ENCODE results near the gene MEPCE.

The MEPCE gene

DNA sequence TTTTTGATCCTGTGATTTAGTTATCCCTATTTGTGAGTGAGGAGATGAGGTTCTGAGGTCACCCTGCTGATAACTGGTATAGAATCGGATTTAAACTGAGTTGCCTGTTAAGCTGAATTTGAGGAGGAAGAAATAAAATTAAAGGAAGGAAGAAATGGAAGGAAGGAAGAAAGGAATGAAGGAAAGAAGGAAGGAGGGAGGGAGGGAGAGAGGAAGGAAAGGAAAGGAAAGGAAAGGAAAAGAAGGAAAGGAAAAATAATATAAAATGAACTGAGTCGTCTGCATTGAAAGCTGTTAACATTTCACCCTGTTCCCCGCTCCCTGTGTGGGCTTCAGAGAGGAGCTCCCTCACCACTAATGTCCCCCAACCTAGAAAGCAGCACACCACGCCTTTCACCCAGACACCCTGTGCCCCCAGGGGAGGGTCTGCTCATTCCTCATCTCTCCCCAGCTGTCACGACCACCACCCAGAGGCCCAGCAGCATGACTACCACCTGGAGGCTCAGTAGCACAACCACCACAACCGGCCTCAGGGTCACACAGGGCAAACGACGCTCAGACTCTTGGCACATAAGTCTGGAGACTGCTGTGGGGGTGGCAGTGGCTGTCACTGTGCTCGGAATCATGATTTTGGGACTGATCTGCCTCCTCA lies 40.1 kb upstream of the MEPCE start:
- Histone ChIP-seq H3K27ac (no peak overlapping the region), H3K9ac (ENCODE audit: insufficient read length) (no peak overlapping the region)
- TF ChIP-seq FOXP2 (optimal IDR thresholded peaks at IDR 0.05; ENCODE audit: control extremely low read depth, extremely low read length, insufficient read depth) (no peak), EZH2 (IDR thresholded peaks at IDR 0.05) (no peak), POLR2AphosphoS5 (IDR thresholded peaks at IDR 0.05; ENCODE audit: borderline replicate concordance, low read depth, low read length) (no peak)

DNA sequence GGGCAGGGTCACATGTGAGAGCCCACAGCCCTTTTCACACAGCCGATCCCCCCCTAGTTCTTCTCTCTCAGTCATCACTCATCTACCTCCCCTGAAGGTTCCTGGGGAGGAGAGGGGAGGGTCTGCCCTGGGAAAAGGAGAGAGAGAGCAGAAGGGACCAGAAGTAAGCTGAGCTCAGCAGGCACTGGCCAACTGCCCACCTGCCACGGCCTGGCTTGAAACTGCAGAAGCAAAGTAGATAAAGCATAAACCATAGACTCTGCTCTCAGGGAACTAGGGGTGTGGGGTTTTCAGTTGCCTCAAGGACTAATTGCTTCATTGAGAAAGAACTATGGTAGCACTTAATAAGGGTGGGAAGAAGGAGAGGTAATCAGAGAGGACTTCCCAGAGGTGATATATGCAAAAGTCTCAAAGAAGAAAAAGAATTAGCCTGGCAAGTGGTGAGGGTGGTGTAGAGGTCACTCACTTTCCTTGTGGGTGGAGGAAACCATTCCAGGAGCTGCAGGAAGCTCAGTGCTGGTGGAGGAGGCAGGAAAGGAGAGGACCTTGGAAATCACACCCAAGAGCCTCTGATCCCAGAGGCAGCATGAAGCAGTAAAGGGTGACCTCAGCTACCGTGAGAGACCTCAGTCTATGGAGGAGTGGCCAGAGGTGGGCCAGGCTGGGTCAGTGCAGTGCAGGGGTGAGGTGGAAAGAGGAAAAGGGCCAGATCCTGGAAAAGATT lies 39.2 kb upstream of the MEPCE start:
- Histone ChIP-seq H3K27ac (no peak overlapping the region), H3K36me3 (ENCODE audit: insufficient read depth, low read length) (no peaks in the 10 kb centered on the region), H3K4me3 (no peak overlapping the region), H3K9ac (ENCODE audit: insufficient read length) (no peak overlapping the region), H3K9me3 (ENCODE audit: low read depth, low read length) (no peaks in the 10 kb centered on the region)
- DNase-seq (ENCODE audit: low read depth, low spot score) = no peak
- no peak for TF ChIP-seq FOXP2 (optimal IDR thresholded peaks at IDR 0.05; ENCODE audit: control extremely low read depth, extremely low read length, insufficient read depth)
- TF ChIP-seq EZH2 (IDR thresholded peaks at IDR 0.05) = no peak
- TF ChIP-seq POLR2AphosphoS5 (IDR thresholded peaks at IDR 0.05; ENCODE audit: borderline replicate concordance, low read depth, low read length) = no peak

More for the DNA sequence above, 40.1 kb upstream of the MEPCE start:
- no peak for DNase-seq (ENCODE audit: low read depth, low spot score)
- Histone ChIP-seq H3K36me3 (ENCODE audit: insufficient read depth, low read length) (no peaks in the 10 kb centered on the region), H3K9me3 (ENCODE audit: low read depth, low read length) (no peaks in the 10 kb centered on the region), H3K4me3 (no peak overlapping the region)

DNA sequence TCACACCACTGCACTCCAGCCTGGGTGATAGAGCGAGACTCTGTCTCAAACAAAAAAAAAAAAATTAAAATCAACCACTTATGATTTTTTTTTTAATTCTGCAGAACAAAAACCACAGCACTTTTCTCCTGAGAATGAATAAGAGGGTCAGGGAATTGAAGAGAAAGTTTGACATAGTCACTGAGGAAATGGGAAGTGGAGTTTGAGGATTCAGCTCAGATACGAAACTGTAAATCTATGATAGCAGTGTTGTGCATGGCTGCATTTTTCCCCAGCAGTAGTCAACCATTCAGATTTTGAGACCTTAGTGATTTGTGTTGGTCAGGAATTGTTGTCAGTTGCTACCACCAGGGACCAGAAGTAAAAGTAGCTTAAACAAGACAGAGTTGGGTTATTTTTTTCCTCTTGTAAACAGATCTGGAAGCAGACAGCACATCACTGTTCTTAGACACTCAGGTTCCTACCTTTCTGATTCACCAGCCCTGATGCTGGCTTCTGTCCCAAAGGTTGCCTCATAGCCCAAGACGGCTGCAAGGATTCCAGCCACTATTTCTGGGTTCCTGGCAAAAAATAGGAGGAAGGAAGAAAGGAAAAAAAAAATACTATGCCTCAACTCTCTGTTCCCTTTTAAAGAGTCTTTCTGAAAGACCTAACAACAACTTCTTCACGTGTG lies 36.3 kb upstream of the MEPCE start:
- Histone ChIP-seq H3K9me3 (ENCODE audit: low read depth, low read length) (no peaks in the 10 kb centered on the region), H3K36me3 (ENCODE audit: insufficient read depth, low read length) (no peaks in the 10 kb centered on the region), H3K4me3 (no peak overlapping the region), H3K9ac (ENCODE audit: insufficient read length) (no peak overlapping the region), H3K27ac (no peak overlapping the region)
- TF ChIP-seq POLR2AphosphoS5 (IDR thresholded peaks at IDR 0.05; ENCODE audit: borderline replicate concordance, low read depth, low read length) (no peak), FOXP2 (optimal IDR thresholded peaks at IDR 0.05; ENCODE audit: control extremely low read depth, extremely low read length, insufficient read depth) (no peak)
- no peak for DNase-seq (ENCODE audit: low read depth, low spot score)

DNA sequence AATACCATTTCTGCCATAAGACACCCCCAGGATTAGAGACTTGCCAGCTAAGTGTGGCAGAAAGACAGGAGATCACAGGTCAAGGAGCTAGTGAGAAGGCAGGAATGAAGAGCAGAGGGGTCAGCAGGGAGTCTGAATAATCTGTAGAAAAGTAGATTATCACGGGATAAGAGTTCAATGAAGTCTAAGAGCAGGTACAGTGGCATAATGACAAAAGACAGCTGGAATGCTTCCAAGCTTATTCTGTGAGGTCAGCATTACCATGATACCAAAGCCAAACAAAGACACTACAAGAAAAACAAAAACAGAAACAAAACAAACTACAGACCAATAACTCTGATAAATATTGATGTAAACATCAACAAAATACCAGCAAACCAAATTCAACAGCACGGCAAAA lies 35.6 kb upstream of the MEPCE start:
- Histone ChIP-seq H3K36me3 (ENCODE audit: insufficient read depth, low read length) (no peaks in the 10 kb centered on the region), H3K4me3 (no peak overlapping the region), H3K27ac (no peak overlapping the region), H3K9ac (ENCODE audit: insufficient read length) (no peak overlapping the region), H3K9me3 (ENCODE audit: low read depth, low read length) (no peaks in the 10 kb centered on the region)
- DNase-seq (ENCODE audit: low read depth, low spot score) = no peak
- TF ChIP-seq FOXP2 (optimal IDR thresholded peaks at IDR 0.05; ENCODE audit: control extremely low read depth, extremely low read length, insufficient read depth) = no peak

DNA sequence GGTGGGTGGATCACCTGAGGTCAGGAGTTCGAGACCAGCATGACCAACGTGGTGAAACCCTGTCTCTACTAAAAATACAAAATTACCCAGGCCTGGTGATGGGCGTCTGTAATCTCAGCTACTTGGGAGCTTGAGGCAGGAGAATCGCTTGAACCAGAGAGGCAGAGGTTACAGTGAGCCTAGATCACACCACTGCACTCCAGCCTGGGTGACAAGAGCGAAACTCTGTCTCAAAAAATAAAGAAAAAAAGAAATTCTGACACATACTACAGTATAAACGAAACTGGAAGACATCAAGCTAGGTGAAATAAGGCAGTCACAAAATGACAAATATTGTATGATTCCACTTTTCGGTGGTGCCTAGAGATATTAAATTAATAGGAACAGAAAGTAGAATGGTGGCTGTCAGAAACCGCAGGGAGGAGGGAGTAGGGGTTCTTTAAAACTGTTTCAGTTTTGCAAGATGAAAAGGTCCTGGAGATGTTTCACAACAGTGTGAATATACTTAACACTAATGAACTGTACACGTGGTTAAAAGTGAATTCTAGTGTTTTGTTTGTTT lies 33.1 kb upstream of the MEPCE start:
- no peak overlapping the region for H3K9ac ChIP-seq (ENCODE audit: insufficient read length)
- DNase-seq (ENCODE audit: low read depth, low spot score) = no peak
- TF ChIP-seq POLR2AphosphoS5 (IDR thresholded peaks at IDR 0.05; ENCODE audit: borderline replicate concordance, low read depth, low read length) (no peak), EZH2 (IDR thresholded peaks at IDR 0.05) (no peak), FOXP2 (optimal IDR thresholded peaks at IDR 0.05; ENCODE audit: control extremely low read depth, extremely low read length, insufficient read depth) (no peak)
- H3K36me3 ChIP-seq (ENCODE audit: insufficient read depth, low read length) = no peaks in the 10 kb centered on the region
- H3K9me3 ChIP-seq (ENCODE audit: low read depth, low read length) = no peaks in the 10 kb centered on the region
- no peak overlapping the region for H3K4me3 ChIP-seq
- no peak overlapping the region for H3K27ac ChIP-seq

DNA sequence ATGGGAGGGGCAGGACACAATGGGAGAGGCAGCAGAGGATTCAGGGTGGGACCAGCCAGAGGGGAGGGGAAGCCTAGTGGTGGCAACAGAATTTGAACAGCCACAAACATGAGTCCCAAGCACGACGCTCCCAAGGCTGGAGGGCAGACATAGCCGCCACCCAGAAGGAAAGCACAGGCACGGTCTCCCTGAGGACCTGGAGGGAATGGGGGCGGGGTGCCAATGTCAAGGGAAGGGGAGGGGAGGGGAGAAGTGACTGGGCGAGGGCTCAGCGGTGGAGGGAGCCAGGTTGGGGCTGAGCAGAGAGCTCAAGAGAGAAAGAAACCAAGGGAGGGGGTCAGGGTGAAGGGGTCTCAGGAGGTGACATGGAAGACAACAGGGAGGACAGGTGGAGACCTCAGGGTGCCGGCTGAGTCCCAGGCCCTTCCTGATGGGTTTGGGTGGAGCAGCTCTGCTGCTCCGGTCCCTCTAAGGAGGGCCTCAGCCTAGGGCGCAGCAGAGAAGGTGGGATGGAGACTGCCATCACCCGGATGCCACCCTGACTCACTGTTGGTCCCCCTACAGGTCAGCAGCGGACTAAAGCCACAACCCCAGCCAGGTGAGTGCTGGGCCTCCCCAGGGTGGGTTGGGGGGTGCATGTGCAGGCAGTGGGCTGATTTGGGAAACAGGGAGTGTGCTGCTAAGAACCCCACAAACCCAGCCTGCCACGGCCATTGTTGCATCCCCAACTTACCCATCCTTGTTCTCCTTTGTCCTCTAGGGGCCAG lies 32.1 kb upstream of the MEPCE start:
- Histone ChIP-seq H3K4me3 (no peak overlapping the region), H3K9ac (ENCODE audit: insufficient read length) (no peak overlapping the region), H3K36me3 (ENCODE audit: insufficient read depth, low read length) (no peaks in the 10 kb centered on the region), H3K9me3 (ENCODE audit: low read depth, low read length) (no peaks in the 10 kb centered on the region), H3K27ac (no peak overlapping the region)
- no peak for DNase-seq (ENCODE audit: low read depth, low spot score)
- TF ChIP-seq EZH2 (IDR thresholded peaks at IDR 0.05) (no peak), POLR2AphosphoS5 (IDR thresholded peaks at IDR 0.05; ENCODE audit: borderline replicate concordance, low read depth, low read length) (no peak), FOXP2 (optimal IDR thresholded peaks at IDR 0.05; ENCODE audit: control extremely low read depth, extremely low read length, insufficient read depth) (no peak)

DNA sequence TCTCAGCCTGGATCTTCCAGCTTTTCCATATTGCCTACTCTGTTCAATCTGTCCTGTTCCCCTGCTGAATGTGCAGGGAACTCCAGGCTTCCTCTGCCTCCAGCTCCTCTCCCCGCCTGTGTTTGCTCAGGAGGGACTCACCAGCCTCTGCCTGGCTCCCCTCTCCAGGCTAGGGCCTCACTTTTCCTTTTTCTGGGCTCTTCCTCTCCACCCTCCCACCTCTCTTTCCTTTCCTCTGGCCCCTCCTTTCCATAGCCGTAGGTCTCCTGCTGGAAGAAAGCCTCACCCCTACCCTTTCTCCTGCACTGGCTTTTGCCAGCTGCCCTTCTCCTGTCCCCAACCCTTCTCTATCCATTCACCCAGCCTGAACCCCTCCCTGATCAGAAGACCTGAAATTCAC lies 31.4 kb upstream of the MEPCE start:
- H3K9ac ChIP-seq (ENCODE audit: insufficient read length) = no peak overlapping the region
- H3K4me3 ChIP-seq = no peak overlapping the region
- DNase-seq (ENCODE audit: low read depth, low spot score) = no peak
- no peaks in the 10 kb centered on the region for H3K36me3 ChIP-seq (ENCODE audit: insufficient read depth, low read length)
- TF ChIP-seq FOXP2 (optimal IDR thresholded peaks at IDR 0.05; ENCODE audit: control extremely low read depth, extremely low read length, insufficient read depth) (no peak), POLR2AphosphoS5 (IDR thresholded peaks at IDR 0.05; ENCODE audit: borderline replicate concordance, low read depth, low read length) (no peak), EZH2 (IDR thresholded peaks at IDR 0.05) (no peak)
- no peaks in the 10 kb centered on the region for H3K9me3 ChIP-seq (ENCODE audit: low read depth, low read length)
- no peak overlapping the region for H3K27ac ChIP-seq

DNA sequence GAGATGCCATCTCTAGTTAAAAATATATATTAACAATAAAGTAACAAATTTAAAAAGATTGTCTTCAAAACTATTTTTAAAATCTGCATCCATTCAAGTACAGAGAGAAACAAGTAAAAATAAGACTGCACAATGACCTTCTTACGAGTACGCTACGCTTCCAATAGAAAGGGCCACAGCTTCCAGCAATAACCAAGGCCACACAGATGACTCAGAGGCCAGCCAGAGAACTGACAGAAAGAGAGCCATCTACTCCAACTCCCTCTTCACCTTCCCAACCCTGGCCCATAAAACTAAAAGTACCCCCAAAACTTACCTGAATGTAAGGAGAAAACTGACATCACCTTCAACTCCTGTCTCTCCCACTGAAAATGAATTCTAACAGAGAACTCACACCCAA lies 29.6 kb upstream of the MEPCE start:
- TF ChIP-seq FOXP2 (optimal IDR thresholded peaks at IDR 0.05; ENCODE audit: control extremely low read depth, extremely low read length, insufficient read depth) (no peak), EZH2 (IDR thresholded peaks at IDR 0.05) (no peak), POLR2AphosphoS5 (IDR thresholded peaks at IDR 0.05; ENCODE audit: borderline replicate concordance, low read depth, low read length) (no peak)
- no peaks in the 10 kb centered on the region for H3K9me3 ChIP-seq (ENCODE audit: low read depth, low read length)
- H3K36me3 ChIP-seq (ENCODE audit: insufficient read depth, low read length) = no peaks in the 10 kb centered on the region
- no peak for DNase-seq (ENCODE audit: low read depth, low spot score)
- no peak overlapping the region for H3K9ac ChIP-seq (ENCODE audit: insufficient read length)
- H3K4me3 ChIP-seq = no peak overlapping the region
- H3K27ac ChIP-seq = no peak overlapping the region
